HCT116 (cell line): ENCODE data around the gene FBXL16. TPM values are rescaled to one million over a fixed set of nuclear protein-coding genes. Genes with fewer than 3 reads are reported as not detected.

ENCODE experiments used
- ATAC-seq: fragments of 200-7000 bp; cut with Tn5 transposase; 2 replicates; pipeline ENCODE4 v1.9.1; 2020; ENCODE audit warnings: mild to moderate bottlenecking, moderate library complexity
- BruUV-seq: library from RNA; stranded (reverse); fragments of 400-500 nt; replicated peaks from 2 replicates; lab custom pipeline; 2021; lab: Mats Ljungman, UMichigan
- CTCF ChIA-PET: fragments of 300-600 bp; sonication (Branson Sonifier 250); formaldehyde crosslinking; loops from one replicate; lab custom pipeline; 2021; ENCODE audit warnings: antibody characterized with exemption; lab: Charles Lee
- POLR2A ChIA-PET: fragments of 300-600, 350-600 bp; sonication (Branson Sonifier 250); formaldehyde crosslinking; loops from one replicate; lab custom pipeline; 2021; ENCODE audit warnings: antibody characterized with exemption; lab: Charles Lee
- RAD21 ChIA-PET, 2 experiments: fragments of 300-600 bp; sonication (Branson Sonifier 250); formaldehyde crosslinking; loops; one replicate each; lab custom pipeline; 2023; ENCODE audit warnings: low total read pairs in 2 of 2; ENCODE audit not compliant: uncharacterized antibody in 2 of 2, unreplicated experiment in 2 of 2, low non-redundant PET in 1 of 2; lab: Charles Lee
- DNase-seq: peaks from one replicate; pipeline ENCODE4 v3.0.0-alpha.2; 2010; ENCODE audit warnings: low read depth, low spot score
- H2AFZ ChIP-seq: fragments of 200-600 bp; shearing (Covaris generic), sonication (generic); 2 replicates; pipeline ENCODE4 v1.6.1; 2017; ENCODE audit warnings: low read depth, mixed run types, mixed read lengths, antibody characterized with exemption, low read length; ENCODE audit not compliant: poor library complexity, severe bottlenecking
- H3K27ac ChIP-seq: 2 replicates; pipeline ENCODE4 v1.5.1; 2012; ENCODE audit warnings: low read depth, low read length
- H3K27me3 ChIP-seq: fragments of 200-600 bp; sonication (generic); 2 replicates; pipeline ENCODE4 v1.6.1; 2016; ENCODE audit warnings: mixed run types, low read length, mixed read lengths; ENCODE audit not compliant: insufficient read depth
- H3K36me3 ChIP-seq, 2 experiments: fragments of 200-500 bp in 1 of 2; fragments of 200-600 bp in 1 of 2; sonication (Bioruptor generic) in 1 of 2; sonication (generic) in 1 of 2; 2 replicates each; pipeline versions ENCODE4 v1.5.1 to v1.6.1; 2014 to 2016; ENCODE audit warnings: low read length in 2 of 2, inconsistent platforms in 1 of 2, mixed read lengths in 1 of 2, mixed run types in 1 of 2; ENCODE audit not compliant: insufficient read depth in 2 of 2, control insufficient read depth in 1 of 2
- H3K4me1 ChIP-seq, 2 experiments: fragments of 200-600 bp in 1 of 2; sonication (generic) in 1 of 2; 2 replicates each; pipeline versions ENCODE4 v1.5.1 to v1.6.1; 2012 to 2017; ENCODE audit warnings: low read length in 2 of 2, inconsistent platforms in 1 of 2, mild to moderate bottlenecking in 1 of 2, mixed read lengths in 1 of 2, mixed run types in 1 of 2, moderate library complexity in 1 of 2; ENCODE audit not compliant: insufficient read depth in 2 of 2, control insufficient read depth in 1 of 2
- H3K4me2 ChIP-seq: fragments of 200-600 bp; sonication (generic); 2 replicates; pipeline ENCODE4 v1.6.1; 2017; ENCODE audit warnings: mixed run types, low read length, mixed read lengths
- H3K4me3 ChIP-seq, 2 experiments: fragments of 200-600 bp in 1 of 2; sonication (generic) in 1 of 2; replicated peaks in 1 of 2; 2 replicates each; pipeline ENCODE4 v1.5.1; 2011 to 2016; ENCODE audit warnings: low read length in 2 of 2, control low read depth in 1 of 2, low read depth in 1 of 2, mild to moderate bottlenecking in 1 of 2, mixed read lengths in 1 of 2, mixed run types in 1 of 2
- H3K79me2 ChIP-seq: fragments of 200-600 bp; sonication (generic); 2 replicates; pipeline ENCODE4 v1.6.1; 2017; ENCODE audit warnings: mild to moderate bottlenecking, mixed run types, low read length, moderate library complexity, mixed read lengths; ENCODE audit not compliant: insufficient read depth
- H3K9ac ChIP-seq: fragments of 200-600 bp; sonication (generic); 2 replicates; pipeline ENCODE4 v1.6.1; 2016; ENCODE audit warnings: low read length, mixed read lengths
- H3K9me2 ChIP-seq: fragments of 200-600 bp; sonication (generic), shearing (Covaris generic); 2 replicates; pipeline ENCODE4 v1.6.1; 2017; ENCODE audit warnings: mixed run types, mild to moderate bottlenecking, moderate library complexity; ENCODE audit not compliant: insufficient read depth
- H3K9me3 ChIP-seq, 2 experiments: fragments of 200-500 bp in 1 of 2; fragments of 200-600 bp in 1 of 2; sonication (Bioruptor generic) in 1 of 2; sonication (generic) in 1 of 2; 2 replicates each; pipeline ENCODE4 v1.6.1; 2014 to 2017; ENCODE audit warnings: low read length in 2 of 2, mixed read lengths in 2 of 2, inconsistent platforms in 1 of 2, low read depth in 1 of 2, mild to moderate bottlenecking in 1 of 2, mixed run types in 1 of 2, moderate library complexity in 1 of 2; ENCODE audit not compliant: control insufficient read depth in 1 of 2, insufficient read depth in 1 of 2
- H4K20me1 ChIP-seq: fragments of 200-600 bp; sonication (generic), shearing (Covaris generic); 2 replicates; pipeline ENCODE4 v1.6.1; 2017; ENCODE audit warnings: mixed run types, mild to moderate bottlenecking, moderate library complexity; ENCODE audit not compliant: insufficient read depth
- CBX3 ChIP-seq: IDR thresholded peaks from 2 replicates; pipeline ENCODE4 v1.6.1; 2012; ENCODE audit warnings: low read depth
- CTCF ChIP-seq, 3 experiments: fragments of 200-600 bp in 1 of 3; sonication (generic) in 1 of 3; IDR thresholded peaks in 2 of 3; conservative IDR thresholded peaks in 1 of 3; 2 replicates each; pipeline ENCODE4 v1.5.1; 2012 to 2017; ENCODE audit warnings: low read depth in 2 of 3, low read length in 2 of 3, antibody characterized with exemption in 1 of 3, borderline replicate concordance in 1 of 3, control low read depth in 1 of 3, mild to moderate bottlenecking in 1 of 3, mixed read lengths in 1 of 3, mixed run types in 1 of 3, moderate library complexity in 1 of 3; ENCODE audit not compliant: insufficient read depth in 1 of 3
- RAD21 ChIP-seq: IDR thresholded peaks from 2 replicates; pipeline ENCODE4 v1.6.1; 2012; ENCODE audit warnings: low read depth, mild to moderate bottlenecking
- TCF7L2 ChIP-seq: IDR thresholded peaks from 2 replicates; pipeline ENCODE4 v1.7.0; 2011; ENCODE audit warnings: borderline replicate concordance, inconsistent platforms; ENCODE audit not compliant: insufficient read depth, insufficient read length; ENCODE audit errors: extremely low read depth
- ZBTB33 ChIP-seq: IDR thresholded peaks from 2 replicates; pipeline ENCODE4 v1.6.1; 2011; ENCODE audit warnings: mild to moderate bottlenecking, low read length, moderate library complexity; ENCODE audit not compliant: insufficient replicate concordance; ENCODE audit errors: extremely low read depth
- intact Hi-C: fragments of 100-400 bp; cut with micrococcal nuclease; formaldehyde crosslinking; loops from 2 replicates; pipeline ENCODE4 v1.10.0; 2022
- total RNA-seq: library from RNA; stranded (reverse); gene quantifications from one replicate; pipeline ENCODE4 v1.2.1, GENCODE V29; 2021; ENCODE audit not compliant: unreplicated experiment

Gene FBXL16
- total RNA-seq, 1 experiment from 2014 or later: 49.7 TPM

GRCh38 chr16:745739-746138 is 40.1 kb upstream of the FBXL16 start:
- H3K79me2 ChIP-seq: no peaks in the 10 kb centered on the region
- no peak overlapping the region for H3K4me3 ChIP-seq
- H3K36me3 ChIP-seq: no peaks in the 10 kb centered on the region
- no peak overlapping the region for H3K27ac ChIP-seq
- peak overlapping the region; percentile 39; the same call in 1 of the 2 replicates for H3K4me2 ChIP-seq
- no TSS peak for BruUV-seq
- intact Hi-C loops: loop anchor here (2.0 kb wide), 1 partner anchor 39 kb away; no protein-coding TSS in a partner anchor
- ChIA-PET RAD21 (no interaction called here), CTCF (interaction anchor here (1.7 to 2.7 kb wide), 2 partner anchors 16 to 39 kb away, joined by 9 to 11 read pairs; partner anchors contain the start of gene MSLN), POLR2A (no interaction called here)
- TF ChIP-seq CTCF (IDR thresholded peaks at IDR 0.05 in 2 of 3, conservative IDR thresholded peaks at IDR 0.05 in 1 of 3; ENCODE audit: borderline replicate concordance in 1 of 3, insufficient read depth in 1 of 3, low read depth in 2 of 3, low read length in 2 of 3) (peak; percentile 52 to 76 (median 70)), CBX3 (no peak), TCF7L2 (no peak), ZBTB33 (no peak), RAD21 (peak; percentile 65)
- H4K20me1 ChIP-seq: no peaks in the 10 kb centered on the region
- no peak overlapping the region for H3K9ac ChIP-seq
- no peaks in the 10 kb centered on the region for H3K9me3 ChIP-seq
- H2AFZ ChIP-seq: no peak overlapping the region
- ATAC-seq (peak; percentile 81), DNase-seq (no peak)
- H3K4me1 ChIP-seq: peaks cover 2 to 18% of the 10 kb centered on the region in 2 experiments; a peak in 3 of 4 replicates
- H3K27me3 ChIP-seq: no peaks in the 10 kb centered on the region
- no peaks in the 10 kb centered on the region for H3K9me2 ChIP-seq
